K562 (cell line): Measurements from ENCODE around the gene MAD2L1BP. TPM values are rescaled to one million over a fixed set of nuclear protein-coding genes. Genes with fewer than 3 reads are reported as not detected.

Experiments
- CREB5 ChIP-seq: fragments of 250-450 bp; sonication (Bioruptor Pico); IDR thresholded peaks from 2 replicates; pipeline ENCODE4 v1.5.0; 2020; ENCODE audit warnings: mild to moderate bottlenecking
- DEAF1 ChIP-seq: fragments of 450-650 bp; formaldehyde crosslinking; IDR thresholded peaks from 2 replicates; pipeline ENCODE4 v1.4.0; 2020; ENCODE audit warnings: mild to moderate bottlenecking, moderate library complexity
- E2F4 ChIP-seq: sonication (generic); formaldehyde crosslinking; IDR thresholded peaks from 2 replicates; pipeline ENCODE4 v1.8.0; 2022; ENCODE audit warnings: mild to moderate bottlenecking, low read depth, missing genetic modification reagents
- ELF1 ChIP-seq: fragments of 200-800 bp; sonication (Bioruptor generic); IDR thresholded peaks from 2 replicates; pipeline ENCODE4 v1.6.1; 2016; ENCODE audit warnings: missing genetic modification characterization, missing compliant biosample characterization
- FOXA1 ChIP-seq: fragments of 450-650 bp; IDR thresholded peaks from 2 replicates; pipeline ENCODE4 v1.6.1; 2016; ENCODE audit warnings: mild to moderate bottlenecking, borderline replicate concordance
- HDAC2 ChIP-seq: fragments of 450-650 bp; IDR thresholded peaks from 2 replicates; pipeline ENCODE4 v1.6.1; 2016; ENCODE audit warnings: mild to moderate bottlenecking
- HSF4 ChIP-seq: fragments of 250-450 bp; sonication (Bioruptor Pico); IDR thresholded peaks from 2 replicates; pipeline ENCODE4 v2.1.2; 2022; ENCODE audit warnings: mild to moderate bottlenecking, moderate library complexity, borderline replicate concordance
- IFI16 ChIP-seq: fragments of 250-450 bp; sonication (Bioruptor Pico); IDR thresholded peaks from 2 replicates; pipeline ENCODE4 v2.1.2; 2022; ENCODE audit warnings: mild to moderate bottlenecking, inconsistent platforms
- MYC ChIP-seq, 2 experiments: fragments of 250-450 bp in 1 of 2; sonication (Bioruptor Pico) in 1 of 2; IDR thresholded peaks; 2 replicates each; pipeline versions ENCODE4 v1.5.1 to v1.6.1; 2012 to 2021; ENCODE audit warnings: low read depth in 2 of 2, borderline replicate concordance in 1 of 2, improper control_type of control experiment in 1 of 2, low read length in 1 of 2, mild to moderate bottlenecking in 1 of 2, moderate library complexity in 1 of 2
- NFYB ChIP-seq: IDR thresholded peaks from 2 replicates; pipeline ENCODE4 v1.6.1; 2011; ENCODE audit warnings: mild to moderate bottlenecking, moderate library complexity; ENCODE audit not compliant: insufficient read length; ENCODE audit errors: extremely low read depth
- NR2C1 ChIP-seq, 2 experiments: fragments of 450-650 bp; IDR thresholded peaks; 2 replicates each; pipeline ENCODE4 v1.6.1; 2017; ENCODE audit warnings: mild to moderate bottlenecking in 2 of 2, antibody characterized with exemption in 1 of 2, inconsistent platforms in 1 of 2, missing compliant biosample characterization in 1 of 2, missing genetic modification characterization in 1 of 2
- PHTF2 ChIP-seq: fragments of 250-450 bp; sonication (Bioruptor Pico); IDR thresholded peaks from 2 replicates; pipeline ENCODE4 v1.5.0; 2021; ENCODE audit warnings: mild to moderate bottlenecking
- PRPF4 ChIP-seq: fragments of 200-400 bp; formaldehyde crosslinking; IDR thresholded peaks from one replicate; pipeline ENCODE4 v1.6.1; 2017; ENCODE audit warnings: low read length, low read depth, mild to moderate bottlenecking; ENCODE audit not compliant: insufficient read depth, poor library complexity, severe bottlenecking
- SAP30 ChIP-seq: fragments of 200-600 bp; sonication (generic); IDR thresholded peaks from 2 replicates; pipeline ENCODE4 v1.6.1; 2012; ENCODE audit warnings: borderline replicate concordance, low read depth, mild to moderate bottlenecking, moderate library complexity, low read length, control low read depth, inconsistent platforms; ENCODE audit not compliant: insufficient read depth, poor library complexity, severe bottlenecking
- SOX6 ChIP-seq: fragments of 450-650 bp; IDR thresholded peaks from 2 replicates; pipeline ENCODE4 v1.6.1; 2014; ENCODE audit warnings: mild to moderate bottlenecking
- SRSF7 ChIP-seq: fragments of 200-400 bp; formaldehyde crosslinking; optimal IDR thresholded peaks from 2 replicates; pipeline ENCODE3; 2017; ENCODE audit warnings: mild to moderate bottlenecking, low read depth, low read length
- THRB ChIP-seq: fragments of 450-650 bp; formaldehyde crosslinking; conservative IDR thresholded peaks from 2 replicates; pipeline ENCODE4 v1.4.0; 2022; ENCODE audit warnings: mild to moderate bottlenecking, missing genetic modification characterization
- U2AF1 ChIP-seq: fragments of 200-400 bp; formaldehyde crosslinking; optimal IDR thresholded peaks from 2 replicates; pipeline ENCODE3; 2017; ENCODE audit warnings: mild to moderate bottlenecking, low read depth, low read length, moderate library complexity
- XRCC5 ChIP-seq: fragments of 200-400 bp; formaldehyde crosslinking; IDR thresholded peaks from 2 replicates; pipeline ENCODE4 v1.6.1; 2017; ENCODE audit warnings: low read depth, mild to moderate bottlenecking, low read length
- ZFPM2 ChIP-seq: fragments of 250-450 bp; sonication (Bioruptor Pico); IDR thresholded peaks from 2 replicates; pipeline ENCODE4 v1.5.1; 2022; ENCODE audit warnings: mild to moderate bottlenecking
- ZNF146 ChIP-seq: IDR thresholded peaks from one replicate; pipeline ENCODE4 v1.6.1; 2018; ENCODE audit warnings: missing compliant biosample characterization; ENCODE audit not compliant: unreplicated experiment
- ZNF408 ChIP-seq: fragments of 250-450 bp; sonication (Bioruptor Pico); IDR thresholded peaks from 2 replicates; pipeline ENCODE4 v1.4.0; 2020; ENCODE audit warnings: low read depth, mild to moderate bottlenecking, moderate library complexity
- ZNF75A ChIP-seq: fragments of 450-650 bp; formaldehyde crosslinking; IDR thresholded peaks from 2 replicates; pipeline ENCODE4 v1.4.0; 2020; ENCODE audit warnings: mild to moderate bottlenecking
- polyA plus RNA-seq, 8 experiments: library from polyadenylated mRNA; depleted of rRNA in 4 of 8; stranded (reverse) in 5 of 8; unstranded in 3 of 8; fragments of >200 nt; fragmentation: Nextera tagmentation in 2 of 8; fragmentation: Illumina TruSeq in 1 of 8; extraction: Ambion mirVana in 2 of 8; extraction: Trizol in 1 of 8; gene quantifications; 2 replicates each; pipeline versions ENCODE4 v1.2.1 to v1.2.3, GENCODE V29; 2011 to 2014; ENCODE audit warnings: inconsistent platforms in 1 of 8, missing spikeins in 1 of 8
- total RNA-seq, 7 experiments: library from RNA; depleted of rRNA in 6 of 7; stranded (reverse); fragments of >200 nt in 6 of 7; fragmentation: Illumina TruSeq in 2 of 7; extraction: Trizol in 2 of 7; gene quantifications; 2 replicates each; pipeline versions ENCODE4 v1.2.1 to v1.2.3, GENCODE V29; 2011 to 2021; ENCODE audit warnings: low replicate concordance in 1 of 7

Gene MAD2L1BP
- total and polyA plus RNA-seq, 9 of the 15 experiments (the other 6 are each of a cell fraction or from before 2014, with no cell fraction given), result 69.7 to 321 (median 111) TPM

GRCh38 chr6:43625393-43625992 is 10.1 kb upstream of the MAD2L1BP start (continued):
- TF ChIP-seq MYC (IDR thresholded peaks at IDR 0.05; ENCODE audit: low read depth, low read length), result no peak
- TF ChIP-seq MYC (CRISPR knock-in tag; IDR thresholded peaks at IDR 0.05; ENCODE audit: borderline replicate concordance, low read depth), result 0 out of 2 replicates have a peak, but pooled peaks have one; percentile 15
- TF ChIP-seq FOXA1, result no peak
- no peak for TF ChIP-seq DEAF1 (CRISPR knock-in tag)
- peak; percentile 96 for TF ChIP-seq THRB (CRISPR knock-in tag)
- TF ChIP-seq PRPF4, result no peak
- TF ChIP-seq ZNF408 (CRISPR knock-in tag), result no peak
- no peak for TF ChIP-seq NFYB
- TF ChIP-seq SOX6, result no peak
- no peak for TF ChIP-seq SRSF7
- TF ChIP-seq HSF4, result no peak
- TF ChIP-seq XRCC5, result no peak
- TF ChIP-seq CREB5 (CRISPR knock-in tag), result no peak
- no peak for TF ChIP-seq ELF1
- no peak for TF ChIP-seq PHTF2 (CRISPR knock-in tag)
- no peak for TF ChIP-seq ZNF146 (CRISPR knock-in tag)
- TF ChIP-seq ZFPM2 (CRISPR knock-in tag), result 0 out of 2 replicates have a peak, but pooled peaks have one; percentile 33
- TF ChIP-seq ZNF75A (CRISPR knock-in tag), result no peak
- TF ChIP-seq IFI16 (CRISPR knock-in tag), result 0 out of 2 replicates have a peak, but pooled peaks have one; percentile 40
- no peak for TF ChIP-seq HDAC2
- TF ChIP-seq U2AF1, result no peak
- TF ChIP-seq E2F4 (CRISPR knock-in tag), result no peak
- no peak for TF ChIP-seq NR2C1 (IDR thresholded peaks at IDR 0.05)
- TF ChIP-seq NR2C1 (tag; IDR thresholded peaks at IDR 0.05), result no peak
- TF ChIP-seq SAP30, result no peak
